GM18951 (cell line): ENCODE measurements around the gene TMEM132E.

Experiments used
- POLR2A ChIP-seq: IDR thresholded peaks from 4 replicates; pipeline ENCODE4 v1.6.1; 2011; ENCODE audit warnings: mild to moderate bottlenecking; ENCODE audit not compliant: insufficient read length, insufficient read depth; ENCODE audit errors: extremely low read depth
- in situ Hi-C: fragments of 300-500 bp; cut with MboI; formaldehyde crosslinking; loops from one replicate; pipeline ENCODE4 v1.12.0; 2022; ENCODE audit warnings: low sequenced_read_pairs, mixed read lengths, inconsistent platforms; ENCODE audit not compliant: unreplicated experiment

The TMEM132E gene

DNA sequence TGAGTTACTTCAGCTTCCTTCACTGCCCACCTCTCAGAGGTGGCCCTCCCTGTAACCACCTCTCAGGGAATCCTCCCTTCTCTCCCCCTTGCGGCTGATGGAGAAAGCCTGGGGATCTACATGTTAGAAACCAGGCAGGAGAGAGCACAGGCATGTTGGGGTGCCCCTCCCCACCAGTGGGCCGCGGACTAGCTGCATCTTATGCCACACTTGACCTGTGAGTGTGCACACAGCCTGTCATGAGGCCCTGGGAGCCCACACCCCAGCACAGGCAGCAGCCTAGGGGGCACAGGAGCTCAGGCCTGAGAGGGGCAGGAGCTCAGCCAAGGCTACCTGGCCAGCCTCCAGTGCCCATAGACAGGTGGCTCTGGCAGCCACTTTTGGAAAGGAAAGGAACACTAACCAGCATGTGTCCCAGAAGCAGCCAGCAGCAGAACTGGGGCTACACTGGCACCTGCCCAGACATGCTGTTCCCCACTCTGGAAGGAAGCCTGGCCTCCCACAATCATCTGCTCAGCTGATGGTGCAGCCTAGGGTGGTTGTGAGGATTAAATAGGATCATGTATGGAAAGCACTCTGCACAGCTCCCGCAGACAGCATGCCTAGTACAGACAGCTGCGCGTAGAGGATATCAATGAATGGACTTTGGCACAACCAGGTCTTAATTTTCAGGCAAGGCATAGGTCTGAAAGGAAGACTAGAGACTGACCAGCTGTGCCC, 60.5 kb downstream of the TMEM132E start:
- in situ Hi-C loops, result no loop called here
- TF ChIP-seq POLR2A, result no peak

DNA sequence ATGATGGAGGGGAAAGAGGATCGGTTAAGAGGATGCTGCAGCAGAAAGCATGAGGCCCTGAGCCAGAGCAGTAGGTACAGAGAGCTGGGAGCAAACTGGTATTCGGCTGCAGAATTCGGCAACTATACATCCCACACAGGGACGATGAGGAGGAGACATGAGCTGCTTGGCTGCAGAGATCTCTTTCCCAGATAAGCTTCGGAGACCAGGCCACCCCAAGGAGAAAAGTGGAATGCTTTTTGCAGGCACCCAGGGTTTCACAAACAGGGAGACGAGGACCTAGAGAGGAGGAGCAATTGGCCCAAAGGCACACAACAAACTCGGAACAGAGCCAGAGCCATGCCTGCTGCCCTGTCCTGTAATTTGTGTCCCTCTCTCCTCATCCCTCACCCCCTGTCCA, 62.0 kb downstream of the TMEM132E start:
- TF ChIP-seq POLR2A, result no peak

DNA sequence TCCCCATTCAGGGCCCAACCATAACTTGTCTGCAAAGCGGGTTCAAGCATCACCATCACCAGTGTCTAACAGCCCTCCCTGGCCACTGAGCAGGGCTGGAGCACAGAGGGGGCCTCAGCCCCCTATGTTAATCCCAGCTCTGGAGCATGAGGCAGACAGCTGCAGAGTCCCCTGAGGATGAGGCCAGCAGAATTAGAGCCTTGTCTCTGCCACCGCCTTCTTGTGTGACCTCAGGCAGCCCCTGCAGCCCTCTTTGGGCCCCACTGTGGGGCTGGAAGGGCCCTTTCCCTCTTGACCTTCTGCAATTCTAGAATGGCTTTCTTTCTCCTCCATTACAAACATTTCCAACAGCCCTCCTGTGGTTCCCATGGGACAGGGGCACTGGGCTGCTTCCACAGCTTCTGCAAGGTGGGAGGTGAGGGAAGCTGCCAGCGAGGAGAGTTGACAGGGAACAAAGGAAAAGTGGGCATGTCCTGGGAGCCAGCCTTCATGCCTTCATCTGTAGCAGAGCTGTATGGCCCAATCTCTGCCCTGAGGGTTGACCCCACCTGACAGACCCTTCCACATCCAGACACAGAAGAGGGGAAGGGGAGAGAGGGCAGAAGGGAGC, 65.7 kb downstream of the TMEM132E start:
- no peak for TF ChIP-seq POLR2A
- in situ Hi-C loops, result no loop called here

More for the DNA sequence above, 62.0 kb downstream of the TMEM132E start:
- in situ Hi-C loops, result no loop called here

DNA sequence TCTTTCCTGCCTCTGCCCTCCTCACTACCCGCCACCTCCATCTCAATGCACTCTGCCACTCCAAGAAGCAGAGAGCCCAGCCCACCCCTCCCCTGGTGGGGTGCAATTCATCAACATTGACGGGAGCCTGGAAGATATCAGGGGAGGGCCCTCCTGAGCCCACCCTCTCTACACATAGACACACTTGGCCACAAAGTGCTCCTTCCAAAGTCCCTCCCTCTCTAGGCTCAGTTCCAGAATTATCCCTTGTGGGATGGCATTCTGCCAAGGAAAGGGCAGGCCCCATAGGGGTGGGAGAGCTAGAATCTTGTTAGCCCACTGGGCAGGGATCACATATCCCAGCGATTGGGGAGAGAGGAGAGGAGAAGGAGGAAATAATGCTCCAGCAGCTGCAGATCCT, 66.2 kb downstream of the TMEM132E start:
- no peak for TF ChIP-seq POLR2A
- in situ Hi-C loops, result no loop called here

DNA sequence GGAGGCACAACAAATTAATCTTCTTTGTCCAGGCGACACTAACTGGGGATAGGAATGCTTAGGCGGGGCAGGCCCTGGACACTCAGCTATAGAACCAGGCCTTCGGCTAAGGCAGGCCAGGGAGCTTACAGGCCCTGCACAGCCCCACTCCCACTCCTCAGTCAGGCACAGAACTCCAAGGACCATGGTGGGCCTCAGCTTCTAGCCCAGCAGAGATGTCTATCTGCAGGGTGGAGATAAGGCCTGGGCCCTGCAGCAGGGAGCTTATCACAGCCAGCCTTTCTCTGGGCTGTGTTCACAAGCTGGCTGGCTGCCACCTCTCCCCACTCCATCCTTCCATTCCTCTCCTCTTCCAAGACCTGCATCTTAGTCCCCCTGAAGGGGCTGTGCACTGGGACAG, 68.1 kb downstream of the TMEM132E start:
- in situ Hi-C loops, result no loop called here
- no peak for TF ChIP-seq POLR2A

DNA sequence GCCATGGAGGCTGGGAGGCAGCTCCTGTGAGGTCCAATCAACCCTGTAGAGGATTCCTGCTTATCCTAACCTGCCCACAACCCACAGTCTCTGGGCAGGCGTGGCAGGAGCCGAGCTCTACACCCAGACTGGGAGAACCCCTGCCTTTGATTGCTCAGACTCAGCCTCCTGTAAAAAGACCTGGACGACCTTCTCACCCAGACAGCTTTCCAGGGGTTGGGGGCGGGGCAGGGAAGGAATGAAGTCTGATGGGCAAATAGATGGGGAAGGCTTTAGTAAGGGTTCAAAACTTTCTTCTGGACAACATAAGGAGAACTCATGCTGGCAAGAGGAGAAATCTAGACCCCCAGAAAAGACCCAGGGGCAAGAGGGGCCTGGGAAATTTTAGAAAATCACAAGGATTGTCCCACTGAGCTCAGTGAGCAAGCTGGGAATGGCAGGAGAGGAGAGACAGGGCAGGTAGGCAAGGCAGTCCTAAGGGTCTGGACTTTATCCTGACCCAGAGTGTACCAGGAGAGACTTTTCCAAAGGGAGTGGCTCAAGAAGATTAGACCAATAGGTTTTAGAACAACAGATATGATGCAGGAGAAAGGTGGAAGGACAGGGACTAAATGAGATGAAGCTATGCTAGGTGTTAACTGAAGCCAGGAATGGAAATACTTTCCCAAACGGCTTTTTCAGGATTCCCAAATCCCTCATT, 70.8 kb downstream of the TMEM132E start:
- TF ChIP-seq POLR2A, result no peak
- in situ Hi-C loops, result no loop called here

DNA sequence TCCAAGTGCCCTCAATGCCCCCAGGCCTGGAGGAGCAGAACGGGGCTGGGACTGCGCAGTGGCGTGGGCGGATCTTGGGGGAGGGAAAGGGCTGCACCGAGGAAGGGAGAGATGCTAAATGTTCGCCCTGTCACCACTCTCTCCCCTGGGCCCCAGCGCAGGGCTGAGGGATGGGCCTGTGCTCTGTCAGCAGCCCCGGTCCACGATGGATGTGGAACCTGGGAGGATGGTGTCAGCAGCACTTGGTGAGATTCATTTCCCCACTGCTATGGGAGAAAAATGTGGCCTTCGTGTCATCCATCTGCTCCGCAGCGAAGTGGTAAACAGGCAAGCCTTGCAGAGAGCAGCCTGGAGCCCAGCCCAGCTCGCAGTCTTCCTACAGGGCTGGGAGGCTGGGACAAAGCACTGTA, 72.0 kb downstream of the TMEM132E start:
- no peak for TF ChIP-seq POLR2A
- in situ Hi-C loops, result no loop called here

DNA sequence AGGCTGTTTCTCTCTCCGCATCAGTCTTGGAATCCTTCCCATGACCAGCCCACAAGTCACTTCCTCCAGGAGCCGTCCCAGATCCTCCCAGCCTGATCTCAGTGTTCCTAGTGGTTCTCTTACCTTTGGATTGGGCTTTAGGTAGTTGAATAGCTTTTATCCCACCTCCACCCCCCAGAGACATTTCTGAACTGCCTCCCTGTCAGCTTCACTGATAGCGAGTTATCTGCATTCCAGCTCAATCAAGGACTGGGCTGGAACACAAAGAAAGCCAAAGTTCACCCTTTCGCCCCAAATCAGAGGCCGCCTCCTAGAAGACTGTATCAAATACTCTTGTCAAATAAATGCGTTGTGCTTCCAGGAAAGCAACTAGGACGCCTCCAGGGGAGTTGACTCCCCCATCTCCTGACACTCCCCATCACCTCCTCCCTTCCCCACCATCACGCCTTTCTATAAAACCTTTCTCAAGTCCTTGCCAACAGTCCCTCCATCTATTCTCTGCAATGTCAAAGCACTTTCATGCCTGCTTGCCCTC, 72.7 kb downstream of the TMEM132E start:
- in situ Hi-C loops, result no loop called here
- TF ChIP-seq POLR2A, result no peak

DNA sequence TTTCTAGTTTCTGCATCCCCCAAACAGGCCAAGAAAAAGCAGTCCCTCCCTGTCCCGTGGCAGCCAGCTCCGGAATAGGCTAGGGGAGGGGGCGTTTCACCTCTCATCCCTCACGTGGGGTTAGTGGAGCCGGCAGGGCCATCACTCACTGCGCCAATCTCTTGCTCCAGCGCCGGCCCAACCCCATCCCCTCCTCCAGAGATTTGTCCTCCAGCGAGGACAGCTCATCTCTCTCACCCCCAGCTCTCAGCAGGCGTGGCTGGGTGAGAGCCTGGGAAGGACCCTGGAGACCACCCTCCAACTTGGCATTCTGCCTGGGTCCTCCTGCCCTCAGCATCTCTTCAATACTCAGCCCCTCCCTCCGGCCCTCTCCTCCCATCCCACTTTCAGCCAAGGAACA, 74.1 kb downstream of the TMEM132E start:
- in situ Hi-C loops, result no loop called here
- no peak for TF ChIP-seq POLR2A

DNA sequence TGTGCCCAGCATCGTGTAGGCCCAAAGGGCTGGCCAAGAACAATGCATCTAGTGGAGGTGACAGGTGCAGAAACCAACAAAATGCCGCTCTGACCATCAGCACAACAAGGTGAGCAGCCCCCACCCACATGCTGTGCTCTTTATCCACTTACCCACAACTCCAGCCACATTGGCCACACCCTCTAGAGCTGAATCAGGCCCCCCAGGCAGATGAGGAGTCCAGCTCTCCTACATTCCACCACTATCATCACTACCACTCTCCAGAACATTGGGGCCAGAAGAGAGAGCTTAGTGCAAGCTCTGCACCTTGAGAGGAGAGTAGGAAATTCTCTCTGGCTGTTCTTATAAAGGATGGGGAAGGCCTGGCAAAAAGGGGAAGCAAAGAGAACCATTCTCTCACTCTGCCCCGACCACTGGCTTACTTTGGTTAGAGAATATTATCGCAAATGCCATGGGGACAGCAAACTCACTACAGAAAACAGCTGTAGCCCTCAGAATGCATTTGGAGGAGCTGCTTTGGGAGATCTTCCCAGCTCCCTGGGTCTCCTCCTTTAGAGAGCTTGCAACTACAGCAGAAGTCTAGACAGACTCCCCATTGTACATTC, 75.0 kb downstream of the TMEM132E start:
- no peak for TF ChIP-seq POLR2A
- in situ Hi-C loops, result no loop called here

DNA sequence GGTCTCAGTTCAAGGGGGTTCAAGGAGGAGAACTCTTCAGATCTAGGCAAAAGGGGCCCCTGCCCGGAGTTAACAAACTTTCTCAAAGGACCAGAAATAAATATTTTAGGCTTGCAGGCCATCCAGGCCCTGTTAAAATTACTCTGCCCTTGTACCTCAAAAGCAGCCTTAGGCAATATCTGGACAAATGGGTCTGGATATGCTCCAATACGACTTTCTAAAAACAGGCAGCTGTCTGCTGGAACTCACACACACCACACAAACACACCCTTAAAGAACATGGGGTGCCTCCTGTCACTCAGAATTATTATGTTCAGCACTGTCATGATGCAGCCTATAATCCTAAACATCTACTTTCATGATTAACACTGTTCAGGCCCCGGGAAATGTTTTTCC, 75.5 kb downstream of the TMEM132E start:
- no peak for TF ChIP-seq POLR2A
- in situ Hi-C loops, result no loop called here

DNA sequence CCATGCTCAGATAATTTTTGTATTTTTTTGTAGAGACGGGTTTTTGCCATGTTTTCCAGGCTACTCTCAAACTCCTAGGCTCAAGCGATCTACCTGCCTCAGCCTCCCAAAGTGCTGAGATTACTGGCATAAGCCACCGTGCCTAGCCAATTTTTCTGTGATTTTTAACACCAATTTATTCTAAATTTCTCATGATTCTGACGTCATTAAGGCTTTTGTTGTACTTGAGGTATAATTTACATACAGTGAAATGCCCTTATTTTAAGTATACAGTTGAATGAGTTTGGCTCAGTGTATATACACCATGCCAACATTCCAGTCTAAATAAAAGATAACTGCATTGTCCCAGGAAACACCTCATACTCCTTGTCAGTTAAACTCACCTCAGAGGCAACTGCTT, 77.4 kb downstream of the TMEM132E start:
- in situ Hi-C loops, result no loop called here
- TF ChIP-seq POLR2A, result no peak

DNA sequence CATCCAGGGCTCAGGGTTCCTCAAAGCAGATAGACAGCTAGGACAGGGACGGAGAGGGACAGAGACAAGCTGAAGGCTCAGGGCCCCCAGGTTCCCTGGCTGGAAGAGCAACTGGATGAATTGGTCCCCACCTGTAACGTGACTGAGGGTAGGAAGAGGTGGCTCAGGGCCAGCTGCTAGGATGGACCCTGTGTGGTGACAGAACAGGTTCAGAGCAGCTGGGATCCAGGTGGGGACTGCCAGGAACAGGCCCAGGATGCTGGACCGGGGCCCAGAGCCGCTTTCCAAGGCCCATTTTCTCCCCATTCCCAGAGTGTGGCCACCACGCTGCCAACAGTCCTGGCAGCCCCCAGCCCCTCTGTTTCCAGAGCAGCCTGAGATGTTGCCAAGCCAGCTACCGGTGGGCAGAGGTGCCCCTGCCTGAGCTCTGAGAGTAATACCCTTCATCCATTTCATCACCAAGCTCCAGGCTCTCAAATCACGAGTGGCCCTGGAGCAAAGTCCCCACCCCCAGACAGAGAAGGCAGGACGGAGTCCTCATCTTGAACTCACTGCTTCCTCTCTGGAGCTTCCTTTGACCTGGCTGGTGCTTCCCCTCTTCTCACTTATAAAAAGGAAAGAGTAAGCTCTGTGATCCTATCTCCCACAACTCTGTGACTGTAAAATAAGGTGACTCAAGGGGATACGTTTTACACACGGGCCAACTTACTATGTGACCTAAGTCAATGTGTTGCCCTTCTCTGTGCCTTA, 79.6 kb downstream of the TMEM132E start:
- in situ Hi-C loops, result no loop called here
- no peak for TF ChIP-seq POLR2A
